GM12872 (cell line): ENCODE data around the gene FANCC.

Source experiments
- TF ChIP-seq, protein P1 (sequence below): IDR thresholded peaks from 3 replicates; pipeline ENCODE4 v1.5.1; 2011; ENCODE audit warnings: low read depth, mild to moderate bottlenecking, low read length, moderate library complexity; ENCODE audit not compliant: insufficient read depth

Gene FANCC

DNA sequence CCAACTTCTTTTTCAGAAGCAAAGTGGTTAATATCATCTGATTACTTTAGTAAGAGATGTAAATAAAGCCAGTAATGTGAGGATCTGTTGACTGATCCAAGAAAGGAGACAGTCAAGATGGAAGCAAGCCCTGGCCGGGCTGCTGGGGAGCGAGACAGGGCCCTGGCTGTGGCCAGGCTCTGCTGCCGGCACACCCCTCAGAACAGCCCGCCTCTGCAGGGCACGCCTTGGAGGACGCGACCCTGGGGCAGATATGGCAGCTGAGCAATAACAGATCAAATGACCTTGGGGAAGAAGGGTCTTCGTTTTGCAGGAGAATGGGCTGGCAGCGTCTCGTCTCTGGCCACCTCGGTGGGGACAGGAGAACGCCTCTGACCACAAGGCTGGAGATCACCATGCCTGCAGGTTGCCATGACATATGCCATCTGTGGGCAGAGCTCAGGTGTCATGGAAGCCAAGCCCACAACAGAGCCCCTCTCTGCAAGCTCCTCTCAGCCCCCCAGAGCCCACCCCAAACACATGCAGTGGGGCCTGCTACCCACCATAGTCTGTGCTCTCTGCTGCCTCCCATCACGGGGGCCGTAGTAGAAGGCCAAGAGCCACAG, 206.5 kb downstream of the FANCC start:
- TF ChIP-seq, protein P1, sequence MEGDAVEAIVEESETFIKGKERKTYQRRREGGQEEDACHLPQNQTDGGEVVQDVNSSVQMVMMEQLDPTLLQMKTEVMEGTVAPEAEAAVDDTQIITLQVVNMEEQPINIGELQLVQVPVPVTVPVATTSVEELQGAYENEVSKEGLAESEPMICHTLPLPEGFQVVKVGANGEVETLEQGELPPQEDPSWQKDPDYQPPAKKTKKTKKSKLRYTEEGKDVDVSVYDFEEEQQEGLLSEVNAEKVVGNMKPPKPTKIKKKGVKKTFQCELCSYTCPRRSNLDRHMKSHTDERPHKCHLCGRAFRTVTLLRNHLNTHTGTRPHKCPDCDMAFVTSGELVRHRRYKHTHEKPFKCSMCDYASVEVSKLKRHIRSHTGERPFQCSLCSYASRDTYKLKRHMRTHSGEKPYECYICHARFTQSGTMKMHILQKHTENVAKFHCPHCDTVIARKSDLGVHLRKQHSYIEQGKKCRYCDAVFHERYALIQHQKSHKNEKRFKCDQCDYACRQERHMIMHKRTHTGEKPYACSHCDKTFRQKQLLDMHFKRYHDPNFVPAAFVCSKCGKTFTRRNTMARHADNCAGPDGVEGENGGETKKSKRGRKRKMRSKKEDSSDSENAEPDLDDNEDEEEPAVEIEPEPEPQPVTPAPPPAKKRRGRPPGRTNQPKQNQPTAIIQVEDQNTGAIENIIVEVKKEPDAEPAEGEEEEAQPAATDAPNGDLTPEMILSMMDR: no peak

DNA sequence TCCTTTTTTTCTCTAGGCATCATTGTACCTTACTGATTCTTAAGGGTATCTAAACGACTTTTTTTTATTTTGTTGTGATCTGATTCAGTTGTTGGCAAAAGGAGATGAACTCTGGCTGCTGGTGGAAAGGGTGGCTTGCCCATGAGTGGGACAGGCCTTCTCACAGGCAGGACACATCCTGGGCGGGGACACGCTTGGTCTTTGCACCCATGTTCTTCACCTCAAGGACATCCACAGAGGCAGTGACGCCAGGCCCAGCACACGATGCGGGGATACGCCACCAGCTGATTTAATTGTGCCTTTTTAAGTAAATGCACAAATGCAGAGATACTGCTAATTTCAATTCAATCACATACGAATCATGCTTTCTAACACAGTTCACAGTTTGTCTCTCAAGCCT, 208.1 kb downstream of the FANCC start:
- TF ChIP-seq, protein P1: no peak

- TF ChIP-seq, protein P1: no peak
Measured at GRCh38 chr9:95108777-95109176, 208.7 kb downstream of the FANCC start.

GRCh38 chr9:95107976-95108375, 209.5 kb downstream of the FANCC start:
- TF ChIP-seq, protein P1: no peak

- TF ChIP-seq, protein P1: no peak
Measured at GRCh38 chr9:95107001-95107749, 210.3 kb downstream of the FANCC start.

DNA sequence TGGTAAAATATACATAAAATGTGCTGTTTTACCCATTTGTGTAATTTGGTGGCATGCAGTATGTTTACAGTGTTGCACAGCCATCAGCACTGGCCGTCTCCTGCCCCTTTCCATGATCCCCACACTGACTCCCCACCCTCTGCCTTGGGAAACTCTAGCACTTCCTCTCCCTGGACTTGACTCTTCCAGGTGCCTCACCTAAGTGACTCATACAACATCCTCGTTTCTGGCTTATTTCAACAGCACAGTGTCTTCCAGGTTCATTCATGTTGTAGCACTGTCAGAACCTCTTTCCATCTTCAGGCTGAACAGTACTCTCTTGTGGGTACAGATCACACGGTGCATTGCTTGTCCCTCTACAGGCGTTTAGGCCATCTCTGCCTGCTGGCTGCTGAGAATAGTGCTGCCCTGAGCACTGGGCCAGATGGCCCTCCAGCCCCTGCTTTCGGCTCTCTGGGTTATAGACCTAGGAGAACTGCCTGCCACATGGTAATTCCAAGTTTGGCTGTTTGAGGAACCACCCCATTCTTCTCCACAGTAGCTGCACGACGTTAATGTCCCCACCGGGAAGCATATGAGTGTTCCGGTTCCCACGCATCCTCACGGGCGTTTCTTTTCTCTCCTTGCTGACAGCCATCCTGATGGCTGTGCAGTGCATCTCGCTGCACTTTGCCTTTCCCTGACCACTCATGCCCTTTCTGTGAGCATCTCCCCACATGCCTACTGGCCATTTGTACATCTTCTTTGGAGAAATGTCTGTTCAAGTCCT, 211.8 kb downstream of the FANCC start:
- TF ChIP-seq, protein P1: no peak

GRCh38 chr9:95104980-95105379, 212.5 kb downstream of the FANCC start:
- TF ChIP-seq, protein P1: no peak
